Measurements from ENCODE around the gene EN1. TPM values are rescaled to one million over a fixed set of nuclear protein-coding genes. Genes with fewer than 3 reads are reported as not detected.

Gene EN1
- total and polyA plus RNA-seq, 2 donors (not counting 1 experiment from before 2014, with no cell fraction given) = not detected

GRCh38 chr2:118808429-118808809, 39.0 kb downstream of the EN1 start:
- TF ChIP-seq EZH2 (IDR thresholded peaks at IDR 0.05; ENCODE audit: low read length, missing control alignments) = no peak
- DNase-seq (ENCODE audit: low read depth in 2 of 2) = no peak
- no peaks in the 10 kb centered on the region for H3K36me3 ChIP-seq (ENCODE audit: control insufficient read depth, insufficient read depth, low read length)
- H3K27me3 ChIP-seq (ENCODE audit: control insufficient read depth, insufficient read depth, low read length) = no peaks in the 10 kb centered on the region
- H3K4me1 ChIP-seq (ENCODE audit: control insufficient read depth, extremely low read depth, insufficient read depth, low read length) = no peaks in the 10 kb centered on the region
- H3K4me3 ChIP-seq (replicated peaks in 1 of 4; ENCODE audit: control extremely low read depth in 1 of 4, insufficient read depth in 1 of 4, low read depth in 3 of 4, low read length in 4 of 4) = no peak overlapping the region
- H3K9me3 ChIP-seq (ENCODE audit: control insufficient read depth, insufficient read depth, low read depth, low read length) = no peaks in the 10 kb centered on the region
- H3K79me2 ChIP-seq (ENCODE audit: control insufficient read depth, insufficient read depth, low read length) = no peaks in the 10 kb centered on the region
- no peak overlapping the region for H2AFZ ChIP-seq (ENCODE audit: low read length)
- H3K9ac ChIP-seq (ENCODE audit: insufficient read depth, low read length) = no peak overlapping the region
- H3K4me2 ChIP-seq (ENCODE audit: extremely low read depth, insufficient read depth, low read length) = no peak overlapping the region
- no peaks in the 10 kb centered on the region for H4K20me1 ChIP-seq (ENCODE audit: control insufficient read depth, extremely low read depth, insufficient read depth, low read length)
- no peak overlapping the region for H3K27ac ChIP-seq (ENCODE audit: insufficient read depth, low read length)

- no peak for DNase-seq (ENCODE audit: low read depth in 2 of 2)
- H2AFZ ChIP-seq (ENCODE audit: low read length) = no peak overlapping the region
- H3K36me3 ChIP-seq (ENCODE audit: control insufficient read depth, insufficient read depth, low read length) = no peaks in the 10 kb centered on the region
- no peaks in the 10 kb centered on the region for H3K27me3 ChIP-seq (ENCODE audit: control insufficient read depth, insufficient read depth, low read length)
- H3K79me2 ChIP-seq (ENCODE audit: control insufficient read depth, insufficient read depth, low read length) = no peaks in the 10 kb centered on the region
- no peak overlapping the region for H3K27ac ChIP-seq (ENCODE audit: insufficient read depth, low read length)
- no peaks in the 10 kb centered on the region for H3K9me3 ChIP-seq (ENCODE audit: control insufficient read depth, insufficient read depth, low read depth, low read length)
- H3K4me2 ChIP-seq (ENCODE audit: extremely low read depth, insufficient read depth, low read length) = no peak overlapping the region
- no peak for TF ChIP-seq EZH2 (IDR thresholded peaks at IDR 0.05; ENCODE audit: low read length, missing control alignments)
- no peak for TF ChIP-seq CTCF (conservative IDR thresholded peaks at IDR 0.05 in 1 of 2, IDR thresholded peaks at IDR 0.05 in 1 of 2; ENCODE audit: low read depth in 1 of 2, low read length in 2 of 2)
- no peaks in the 10 kb centered on the region for H3K4me1 ChIP-seq (ENCODE audit: control insufficient read depth, extremely low read depth, insufficient read depth, low read length)
- no peaks in the 10 kb centered on the region for H4K20me1 ChIP-seq (ENCODE audit: control insufficient read depth, extremely low read depth, insufficient read depth, low read length)
- H3K9ac ChIP-seq (ENCODE audit: insufficient read depth, low read length) = no peak overlapping the region
- no peak overlapping the region for H3K4me3 ChIP-seq (replicated peaks in 1 of 4; ENCODE audit: control extremely low read depth in 1 of 4, insufficient read depth in 1 of 4, low read depth in 3 of 4, low read length in 4 of 4)
Observed at GRCh38 chr2:118807668-118808428, 39.6 kb downstream of the EN1 start.

DNA sequence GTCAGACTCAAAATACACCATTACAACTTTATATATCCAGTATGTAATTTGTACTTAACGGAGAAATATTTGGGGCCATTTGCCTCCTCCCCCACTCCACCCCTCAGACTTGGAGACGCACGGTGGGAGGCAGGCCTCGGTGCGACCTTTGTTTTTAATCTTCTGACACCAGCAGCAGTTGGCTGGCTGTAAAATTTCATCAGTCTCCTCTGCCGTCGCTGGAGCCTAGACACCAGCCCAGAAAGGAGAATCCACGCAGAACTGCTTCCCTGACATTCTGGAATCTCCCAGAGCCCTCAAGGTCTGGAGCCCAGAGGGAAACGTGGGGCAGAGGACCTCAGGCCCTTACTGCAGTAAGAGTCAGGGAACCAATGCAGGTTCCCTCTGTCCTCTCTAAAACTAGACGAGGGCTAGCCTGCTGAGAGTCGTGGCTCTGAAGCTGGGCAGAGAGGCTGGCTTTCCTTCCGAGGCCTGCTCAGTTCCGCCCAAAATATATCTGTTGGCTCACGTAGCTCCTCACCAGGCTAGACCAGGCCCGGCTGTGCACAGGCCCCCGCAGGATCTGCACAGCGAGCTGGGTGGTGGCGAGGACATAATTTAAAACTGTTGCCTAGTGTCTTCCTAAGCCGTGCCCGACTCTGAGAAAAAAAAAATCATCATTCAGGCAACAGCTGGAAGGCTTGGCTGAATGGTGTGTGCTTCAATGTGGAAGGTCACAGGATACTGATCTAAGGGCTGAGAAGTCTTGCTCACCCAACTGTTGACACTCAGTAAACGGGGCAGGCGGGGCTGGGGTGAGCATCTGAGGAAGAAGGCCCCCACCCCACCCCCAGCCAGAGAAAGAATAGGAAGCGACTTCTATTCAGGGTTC, 40.4 kb downstream of the EN1 start:
- no peak overlapping the region for H2AFZ ChIP-seq (ENCODE audit: low read length)
- H3K4me2 ChIP-seq (ENCODE audit: extremely low read depth, insufficient read depth, low read length) = no peak overlapping the region
- no peak overlapping the region for H3K4me3 ChIP-seq (replicated peaks in 1 of 4; ENCODE audit: control extremely low read depth in 1 of 4, insufficient read depth in 1 of 4, low read depth in 3 of 4, low read length in 4 of 4)
- H3K27me3 ChIP-seq (ENCODE audit: control insufficient read depth, insufficient read depth, low read length) = no peaks in the 10 kb centered on the region
- H3K36me3 ChIP-seq (ENCODE audit: control insufficient read depth, insufficient read depth, low read length) = no peaks in the 10 kb centered on the region
- H3K4me1 ChIP-seq (ENCODE audit: control insufficient read depth, extremely low read depth, insufficient read depth, low read length) = no peaks in the 10 kb centered on the region
- DNase-seq (ENCODE audit: low read depth in 2 of 2) = no peak
- no peak overlapping the region for H3K27ac ChIP-seq (ENCODE audit: insufficient read depth, low read length)
- TF ChIP-seq EZH2 (IDR thresholded peaks at IDR 0.05; ENCODE audit: low read length, missing control alignments) (no peak), CTCF (conservative IDR thresholded peaks at IDR 0.05 in 1 of 2, IDR thresholded peaks at IDR 0.05 in 1 of 2; ENCODE audit: low read depth in 1 of 2, low read length in 2 of 2) (no peak)
- no peaks in the 10 kb centered on the region for H3K9me3 ChIP-seq (ENCODE audit: control insufficient read depth, insufficient read depth, low read depth, low read length)
- H3K9ac ChIP-seq (ENCODE audit: insufficient read depth, low read length) = no peak overlapping the region
- H3K79me2 ChIP-seq (ENCODE audit: control insufficient read depth, insufficient read depth, low read length) = no peaks in the 10 kb centered on the region
- H4K20me1 ChIP-seq (ENCODE audit: control insufficient read depth, extremely low read depth, insufficient read depth, low read length) = no peaks in the 10 kb centered on the region

Measured in fibroblast of lung (primary cell).